Stomach (tissue), 19 donors: ENCODE measurements around the gene SYNJ2BP. TPM values are rescaled to one million over a fixed set of nuclear protein-coding genes. Genes with fewer than 3 reads are reported as not detected.

Experiments used
- DNase-seq, 2 donors: peaks; one replicate each; pipeline versions ENCODE4 v3.0.0 to v3.0.0-alpha.2; 2013 to 2019
- H3K27ac ChIP-seq, 5 donors: fragments of 200-600 bp in 4 of 5; sonication (generic) in 4 of 5; one replicate each; pipeline ENCODE4 v1.5.1; 2013 to 2019; ENCODE audit warnings: mild to moderate bottlenecking in 1 of 5, moderate library complexity in 1 of 5
- H3K27me3 ChIP-seq, 3 donors: fragments of 200-600 bp; sonication (generic); one replicate each; pipeline ENCODE4 v1.5.1; 2017 to 2019; ENCODE audit warnings: mixed run types in 1 of 3
- H3K36me3 ChIP-seq, 4 donors: fragments of 200-600 bp; sonication (generic); 1 replicate in 3 of 4; 2 replicates in 1 of 4; pipeline ENCODE4 v1.5.1; 2016 to 2019
- H3K4me1 ChIP-seq, 4 donors: fragments of 200-600 bp; sonication (generic); one replicate each; pipeline ENCODE4 v1.5.1; 2016 to 2019
- H3K4me3 ChIP-seq, 4 donors: fragments of 200-600 bp; sonication (generic) in 3 of 4; one replicate each; pipeline ENCODE4 v1.5.1; 2016 to 2019; ENCODE audit warnings: mild to moderate bottlenecking in 1 of 4
- H3K9me3 ChIP-seq, 4 donors: fragments of 200-600 bp; sonication (generic); one replicate each; pipeline ENCODE4 v1.5.1; 2016 to 2019
- CTCF ChIP-seq, 7 experiments: fragments of 450-650 bp in 4 of 7; fragments of 200-600 bp in 3 of 7; sonication (generic) in 3 of 7; IDR thresholded peaks; one replicate each; pipeline ENCODE4 v1.5.1; 2016 to 2019; ENCODE audit warnings: antibody characterized with exemption in 7 of 7, control low read depth in 2 of 7, mild to moderate bottlenecking in 1 of 7
- EP300 ChIP-seq: sonication (generic); formaldehyde crosslinking; IDR thresholded peaks from one replicate; pipeline ENCODE4 v1.6.1; 2017; ENCODE audit warnings: antibody characterized with exemption
- POLR2A ChIP-seq, 4 donors: fragments of 450-650 bp; IDR thresholded peaks; one replicate each; pipeline ENCODE4 v1.6.1; 2016; ENCODE audit warnings: antibody characterized with exemption in 4 of 4, control low read depth in 2 of 4, mild to moderate bottlenecking in 1 of 4, moderate library complexity in 1 of 4
- POLR2AphosphoS5 ChIP-seq, 3 donors: sonication (generic); formaldehyde crosslinking; IDR thresholded peaks; one replicate each; pipeline ENCODE4 v1.6.1; 2016; ENCODE audit warnings: antibody characterized with exemption in 3 of 3
- WGBS, 5 donors: extraction: QIAGEN DNeasy Blood & Tissue Kit in 3 of 5; methylation state at CpG; one replicate each; pipeline versions ENCODE4 v1.1.5 to v1.1.7; 2013 to 2018; 5-methylcytosine and 5-hydroxymethylcytosine counted together
- intact Hi-C: fragments of 100-400 bp; cut with DNase I; formaldehyde crosslinking; loops from one replicate; pipeline ENCODE4 v1.15.1; 2023; ENCODE audit warnings: low total_unique reads
- long read RNA-seq, 10 donors: transcript quantifications; one replicate each; lab custom pipeline, GENCODE V29; 2026
- polyA plus RNA-seq, 3 donors: library from polyadenylated mRNA; stranded (reverse); fragments of 200-250 nt; gene quantifications; one replicate each; pipeline ENCODE4 v1.2.3, GENCODE V29; 2013
- total RNA-seq, 5 donors: library from RNA; depleted of rRNA; stranded (reverse); fragments of >200 nt; gene quantifications; one replicate each; pipeline versions ENCODE4 v1.1.0 to v1.2.3, GENCODE V29; 2014 to 2016
- donor health status: healthy with polysubstance abuse.
- donor health status: Bipolar disorder and iron deficiency.
- donor health status: healthy.

The SYNJ2BP gene
- 10 to 100 TPM; 11.1 to 44.6 (median 21.2) TPM for total RNA-seq
- polyA plus RNA-seq = 10 to 100 TPM; 10.2 to 21.2 (median 18.5) TPM
- long read RNA-seq, donor 1, full-length matches to known transcripts = 11 of 11 reads
- long read RNA-seq, donor 1, partial matches to known transcripts = 0 of 11 reads
- long read RNA-seq, donor 1, other reads (novel, unspliced or antisense) = 0 of 11 reads
- long read RNA-seq, donor 2, full-length matches to known transcripts = 17 of 17 reads
- long read RNA-seq, donor 2, partial matches to known transcripts = 0 of 17 reads
- long read RNA-seq, donor 2, other reads (novel, unspliced or antisense) = 0 of 17 reads
- long read RNA-seq, donor 3, full-length matches to known transcripts = 7 of 7 reads
- long read RNA-seq, donor 3, partial matches to known transcripts = 0 of 7 reads
- long read RNA-seq, donor 3, other reads (novel, unspliced or antisense) = 0 of 7 reads
- long read RNA-seq, donor 4 = 0 reads
- long read RNA-seq, donor 5, full-length matches to known transcripts = 12 of 12 reads
- long read RNA-seq, donor 5, partial matches to known transcripts = 0 of 12 reads
- long read RNA-seq, donor 5, other reads (novel, unspliced or antisense) = 0 of 12 reads
- long read RNA-seq, donor 6, full-length matches to known transcripts = 29 of 29 reads
- long read RNA-seq, donor 6, partial matches to known transcripts = 0 of 29 reads
- long read RNA-seq, donor 6, other reads (novel, unspliced or antisense) = 0 of 29 reads
- long read RNA-seq, donor 7, full-length matches to known transcripts = 3 of 3 reads
- long read RNA-seq, donor 7, partial matches to known transcripts = 0 of 3 reads
- long read RNA-seq, donor 7, other reads (novel, unspliced or antisense) = 0 of 3 reads
- long read RNA-seq, donor 8, full-length matches to known transcripts = 13 of 13 reads
- long read RNA-seq, donor 8, partial matches to known transcripts = 0 of 13 reads
- long read RNA-seq, donor 8, other reads (novel, unspliced or antisense) = 0 of 13 reads
- long read RNA-seq, donor 9, full-length matches to known transcripts = 14 of 14 reads
- long read RNA-seq, donor 9, partial matches to known transcripts = 0 of 14 reads
- long read RNA-seq, donor 9, other reads (novel, unspliced or antisense) = 0 of 14 reads
- long read RNA-seq, donor 10, full-length matches to known transcripts = 9 of 9 reads
- long read RNA-seq, donor 10, partial matches to known transcripts = 0 of 9 reads
- long read RNA-seq, donor 10, other reads (novel, unspliced or antisense) = 0 of 9 reads

GRCh38 chr14:70416725-70417349 is at the start of gene SYNJ2BP:
Gene SYNJ2BP (minus strand): TSS chr14:70417090. CDS start chr14:70416963, 127 bp downstream.
- Histone ChIP-seq H3K4me1 (peaks cover 4 to 44% (median 22%) of the 10 kb centered on the region in 4 donors), H3K9me3 (no peaks in the 10 kb centered on the region), H3K27ac (peak within 1 kb of the TSS; percentile 59 to 91 (median 86)), H3K4me3 (peak within 1 kb of the TSS; percentile 48 to 92 (median 70)), H3K36me3 (peaks cover 0 to 13% (median 2%) of the 10 kb centered on the region in 4 donors), H3K27me3 (no peaks in the 10 kb centered on the region)
- intact Hi-C loops = no loop called here
- TF ChIP-seq POLR2A (IDR thresholded peaks at IDR 0.05) (no peak), CTCF (IDR thresholded peaks at IDR 0.05) (no peak), POLR2AphosphoS5 (IDR thresholded peaks at IDR 0.05) (peak; percentile 69 to 87 (median 77))
- WGBS, 5 donors = 0 to 1% (median 1%) methylated on average over 22 of the region's 22 CpGs
- peak; percentile 90 to 94 for DNase-seq

- no peak for DNase-seq
- Histone ChIP-seq H3K36me3 (no peaks in the 10 kb centered on the region), H3K4me1 (no peaks in the 10 kb centered on the region), H3K9me3 (no peaks in the 10 kb centered on the region), H3K27ac (no peak overlapping the region), H3K27me3 (no peaks in the 10 kb centered on the region), H3K4me3 (no peak overlapping the region)
- 64 to 83% (median 70%) methylated on average over 1 of the region's 1 CpG for WGBS, 5 donors
- intact Hi-C loops = no loop called here
- TF ChIP-seq CTCF (IDR thresholded peaks at IDR 0.05) (no peak), POLR2A (IDR thresholded peaks at IDR 0.05) (no peak), EP300 (no peak)
Measured at GRCh38 chr14:70454731-70455130, 37.8 kb upstream of the SYNJ2BP start.

- H3K4me3 ChIP-seq = no peak within 1 kb of the TSS
- H3K9me3 ChIP-seq = no peaks in the 10 kb centered on the region
- H3K27me3 ChIP-seq = no peaks in the 10 kb centered on the region
- 88 to 100% (median 93%) methylated on average over 1 of the region's 1 CpG for WGBS, 5 donors
- intact Hi-C loops = no loop called here
- TF ChIP-seq CTCF (IDR thresholded peaks at IDR 0.05) = no peak
- TF ChIP-seq POLR2AphosphoS5 (IDR thresholded peaks at IDR 0.05) = no peak
- no peak for TF ChIP-seq EP300
- no peaks in the 10 kb centered on the region for H3K4me1 ChIP-seq
- no peak for DNase-seq
- no peak within 1 kb of the TSS for H3K27ac ChIP-seq
- no peaks in the 10 kb centered on the region for H3K36me3 ChIP-seq
Measured at GRCh38 chr14:70451874-70452273, 35.0 kb upstream of the SYNJ2BP start, which contains the start of gene ADAM21. Gene ADAM21 (plus strand): TSS chr14:70452174. CDS start chr14:70457500, 5,326 bp downstream.
